ENCODE data around the gene EDEM2.
"Not testable (repeated sequence)": the region's sequence is repeated elsewhere in the genome, so short reads cannot be mapped to it uniquely, and the experiment has no call there.

EDEM2 gene

GRCh38 chr20:35165221-35166185, 18.4 kb upstream of the EDEM2 start:
- FAIRE-seq = no peak
- no peak for DNase-seq (ENCODE audit: insufficient read length, low spot score)
- no peak for TF ChIP-seq CTCF (IDR thresholded peaks at IDR 0.05; ENCODE audit: insufficient read depth, missing control alignments)

- not testable (repeated sequence) for FAIRE-seq; DNase-seq (ENCODE audit: insufficient read length, low spot score)
Observed at GRCh38 chr20:35164531-35164930, 17.4 kb upstream of the EDEM2 start.

- DNase-seq (ENCODE audit: insufficient read length, low spot score); FAIRE-seq: not testable (repeated sequence)
Observed at GRCh38 chr20:35160341-35160740, 13.2 kb upstream of the EDEM2 start.

GRCh38 chr20:35156978-35157377, 9.8 kb upstream of the EDEM2 start:
- TF ChIP-seq CTCF (IDR thresholded peaks at IDR 0.05; ENCODE audit: insufficient read depth, missing control alignments) = no peak
- no peak for DNase-seq (ENCODE audit: insufficient read length, low spot score)
- no peak for FAIRE-seq

GRCh38 chr20:35155936-35156335, 8.8 kb upstream of the EDEM2 start:
- FAIRE-seq = no peak
- no peak for DNase-seq (ENCODE audit: insufficient read length, low spot score)
- no peak for TF ChIP-seq CTCF (IDR thresholded peaks at IDR 0.05; ENCODE audit: insufficient read depth, missing control alignments)

GRCh38 chr20:35151736-35152135, 4.6 kb upstream of the EDEM2 start:
- DNase-seq (ENCODE audit: insufficient read length, low spot score) (no peak), FAIRE-seq (no peak)
- no peak for TF ChIP-seq CTCF (IDR thresholded peaks at IDR 0.05; ENCODE audit: insufficient read depth, missing control alignments)

- FAIRE-seq (no peak), DNase-seq (ENCODE audit: insufficient read length, low spot score) (no peak)
Observed at GRCh38 chr20:35150846-35151579, 3.9 kb upstream of the EDEM2 start.

GRCh38 chr20:35147575-35148071, 487 bp upstream of the EDEM2 start:
- DNase-seq (ENCODE audit: insufficient read length, low spot score); FAIRE-seq: not testable (repeated sequence)

More at GRCh38 chr20:35150846-35151579, 3.9 kb upstream of the EDEM2 start:
- no peak for TF ChIP-seq CTCF (IDR thresholded peaks at IDR 0.05; ENCODE audit: insufficient read depth, missing control alignments)
